Esophagus muscularis mucosa (tissue), 4 donors: Measurements from ENCODE around the gene ZNF599.

ENCODE experiments used
- EP300 ChIP-seq: sonication (generic); formaldehyde crosslinking; IDR thresholded peaks from one replicate; pipeline ENCODE4 v1.6.1; 2017; ENCODE audit warnings: antibody characterized with exemption
- POLR2A ChIP-seq: fragments of 450-650 bp; IDR thresholded peaks from one replicate; pipeline ENCODE4 v1.6.1; 2017; ENCODE audit warnings: antibody characterized with exemption, moderate library complexity, mild to moderate bottlenecking, low read depth
- POLR2AphosphoS5 ChIP-seq, 2 donors: sonication (generic); formaldehyde crosslinking; IDR thresholded peaks; one replicate each; pipeline ENCODE4 v1.6.1; 2017; ENCODE audit warnings: antibody characterized with exemption in 2 of 2
- TF ChIP-seq, protein P1 (sequence below), 3 experiments: fragments of 200-600 bp in 2 of 3; fragments of 450-650 bp in 1 of 3; sonication (generic) in 2 of 3; IDR thresholded peaks; one replicate each; pipeline ENCODE4 v1.5.1; 2017 to 2019; ENCODE audit warnings: antibody characterized with exemption in 3 of 3, mild to moderate bottlenecking in 2 of 3, moderate library complexity in 1 of 3

DNA sequence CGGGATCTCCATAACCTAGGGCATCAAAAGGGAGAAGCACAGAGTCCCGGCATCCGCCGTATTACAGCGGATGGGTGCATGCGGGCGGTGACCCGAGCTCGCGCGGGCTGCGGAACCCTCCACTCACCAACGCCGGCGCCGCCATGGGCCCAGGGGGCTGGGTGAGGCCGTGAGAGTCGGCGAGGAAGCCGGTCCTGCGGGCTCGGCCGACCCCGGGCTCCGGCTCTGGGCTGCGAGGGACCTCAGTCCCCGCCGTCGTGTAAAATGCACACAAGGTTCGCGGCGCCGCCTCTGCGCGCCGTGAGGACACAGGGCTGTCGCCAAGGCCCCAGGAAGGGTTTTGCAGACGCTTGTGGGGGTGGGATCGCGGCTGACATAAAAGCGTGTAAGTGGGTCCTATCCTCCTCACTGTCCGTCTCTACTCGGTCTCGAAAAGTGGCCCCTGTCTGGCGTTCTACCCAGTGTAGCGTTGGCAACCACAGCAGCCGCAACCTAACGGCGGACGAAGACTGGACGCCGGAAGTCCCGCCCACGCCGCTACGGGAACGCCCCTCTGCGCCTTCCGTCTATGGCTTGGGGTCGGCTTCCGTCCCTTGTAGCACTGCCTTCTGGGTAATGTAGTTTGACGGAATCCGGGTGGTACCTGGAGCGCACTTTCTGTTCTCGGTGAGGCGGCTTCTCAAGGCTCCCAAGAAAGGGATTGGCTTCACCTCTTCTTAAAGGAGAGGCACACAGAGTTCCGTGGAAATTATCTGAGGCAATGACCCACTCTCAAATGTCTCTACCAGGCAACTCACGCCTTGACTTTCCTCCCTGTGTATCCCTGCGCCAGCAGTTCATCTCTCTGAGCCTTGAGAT, at the start of gene ZNF599:
- TF ChIP-seq, protein P1, sequence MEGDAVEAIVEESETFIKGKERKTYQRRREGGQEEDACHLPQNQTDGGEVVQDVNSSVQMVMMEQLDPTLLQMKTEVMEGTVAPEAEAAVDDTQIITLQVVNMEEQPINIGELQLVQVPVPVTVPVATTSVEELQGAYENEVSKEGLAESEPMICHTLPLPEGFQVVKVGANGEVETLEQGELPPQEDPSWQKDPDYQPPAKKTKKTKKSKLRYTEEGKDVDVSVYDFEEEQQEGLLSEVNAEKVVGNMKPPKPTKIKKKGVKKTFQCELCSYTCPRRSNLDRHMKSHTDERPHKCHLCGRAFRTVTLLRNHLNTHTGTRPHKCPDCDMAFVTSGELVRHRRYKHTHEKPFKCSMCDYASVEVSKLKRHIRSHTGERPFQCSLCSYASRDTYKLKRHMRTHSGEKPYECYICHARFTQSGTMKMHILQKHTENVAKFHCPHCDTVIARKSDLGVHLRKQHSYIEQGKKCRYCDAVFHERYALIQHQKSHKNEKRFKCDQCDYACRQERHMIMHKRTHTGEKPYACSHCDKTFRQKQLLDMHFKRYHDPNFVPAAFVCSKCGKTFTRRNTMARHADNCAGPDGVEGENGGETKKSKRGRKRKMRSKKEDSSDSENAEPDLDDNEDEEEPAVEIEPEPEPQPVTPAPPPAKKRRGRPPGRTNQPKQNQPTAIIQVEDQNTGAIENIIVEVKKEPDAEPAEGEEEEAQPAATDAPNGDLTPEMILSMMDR (IDR thresholded peaks at IDR 0.05): no peak
- no peak for TF ChIP-seq POLR2A
- peak; percentile 91 to 98 for TF ChIP-seq POLR2AphosphoS5 (IDR thresholded peaks at IDR 0.05)
- TF ChIP-seq EP300: no peak
